ENCODE results near the gene MELK.
A peak's percentile ranks its signal among the peaks of the same experiment; 100 is the strongest.

Gene MELK

GRCh38 chr9:36575411-36575882, 2.8 kb downstream of the MELK start:
- Histone ChIP-seq H3K27ac (ENCODE audit: low read depth, low read length) (no peak overlapping the region), H3K36me3 (ENCODE audit: control insufficient read depth in 1 of 2, insufficient read depth in 2 of 2, low read length in 2 of 2) (no peaks in the 10 kb centered on the region), H3K27me3 (ENCODE audit: control insufficient read depth in 1 of 2, insufficient read depth in 2 of 2, low read length in 2 of 2) (no peaks in the 10 kb centered on the region), H3K9me3 (ENCODE audit: control insufficient read depth in 1 of 2, low read length in 2 of 2) (no peaks in the 10 kb centered on the region), H3K4me1 (ENCODE audit: control insufficient read depth in 1 of 2, insufficient read depth in 2 of 2, low read length in 2 of 2) (peaks cover 0 to 21% of the 10 kb centered on the region in 2 donors), H3K9ac (ENCODE audit: low read depth in 1 of 2, low read length in 2 of 2) (no peak overlapping the region), H3K4me3 (ENCODE audit: low read depth in 1 of 2, low read length in 2 of 2) (no peak overlapping the region)

- H3K27me3 ChIP-seq (ENCODE audit: control insufficient read depth in 1 of 2, insufficient read depth in 2 of 2, low read length in 2 of 2): no peaks in the 10 kb centered on the region
- no peaks in the 10 kb centered on the region for H3K36me3 ChIP-seq (ENCODE audit: control insufficient read depth in 1 of 2, insufficient read depth in 2 of 2, low read length in 2 of 2)
- H3K4me3 ChIP-seq (ENCODE audit: low read depth in 1 of 2, low read length in 2 of 2): no peak overlapping the region
- H3K4me1 ChIP-seq (ENCODE audit: control insufficient read depth in 1 of 2, insufficient read depth in 2 of 2, low read length in 2 of 2): peaks cover 0 to 19% of the 10 kb centered on the region in 2 donors
- H3K9me3 ChIP-seq (ENCODE audit: control insufficient read depth in 1 of 2, low read length in 2 of 2): no peaks in the 10 kb centered on the region
- H3K27ac ChIP-seq (ENCODE audit: low read depth, low read length): no peak overlapping the region
- H3K9ac ChIP-seq (ENCODE audit: low read depth in 1 of 2, low read length in 2 of 2): no peak overlapping the region
These were observed 4.2 kb downstream of the MELK start for GRCh38 chr9:36576866-36577265.

- no peak overlapping the region for H3K4me3 ChIP-seq (ENCODE audit: low read depth in 1 of 2, low read length in 2 of 2)
- no peak overlapping the region for H3K27ac ChIP-seq (ENCODE audit: low read depth, low read length)
- peaks cover 0 to 6% of the 10 kb centered on the region in 2 donors for H3K36me3 ChIP-seq (ENCODE audit: control insufficient read depth in 1 of 2, insufficient read depth in 2 of 2, low read length in 2 of 2)
- H3K4me1 ChIP-seq (ENCODE audit: control insufficient read depth in 1 of 2, insufficient read depth in 2 of 2, low read length in 2 of 2): no peaks in the 10 kb centered on the region
- no peak overlapping the region for H3K9ac ChIP-seq (ENCODE audit: low read depth in 1 of 2, low read length in 2 of 2)
- H3K27me3 ChIP-seq (ENCODE audit: control insufficient read depth in 1 of 2, insufficient read depth in 2 of 2, low read length in 2 of 2): no peaks in the 10 kb centered on the region
- H3K9me3 ChIP-seq (ENCODE audit: control insufficient read depth in 1 of 2, low read length in 2 of 2): no peaks in the 10 kb centered on the region
These were observed 12.1 kb downstream of the MELK start for GRCh38 chr9:36584620-36585460.

GRCh38 chr9:36590231-36590630, 17.5 kb downstream of the MELK start:
- H3K4me1 ChIP-seq (ENCODE audit: control insufficient read depth in 1 of 2, insufficient read depth in 2 of 2, low read length in 2 of 2): no peaks in the 10 kb centered on the region
- no peak overlapping the region for H3K27ac ChIP-seq (ENCODE audit: low read depth, low read length)
- no peak overlapping the region for H3K4me3 ChIP-seq (ENCODE audit: low read depth in 1 of 2, low read length in 2 of 2)
- no peaks in the 10 kb centered on the region for H3K9me3 ChIP-seq (ENCODE audit: control insufficient read depth in 1 of 2, low read length in 2 of 2)
- no peak overlapping the region for H3K9ac ChIP-seq (ENCODE audit: low read depth in 1 of 2, low read length in 2 of 2)
- H3K36me3 ChIP-seq (ENCODE audit: control insufficient read depth in 1 of 2, insufficient read depth in 2 of 2, low read length in 2 of 2): peaks cover 0 to 4% of the 10 kb centered on the region in 2 donors
- H3K27me3 ChIP-seq (ENCODE audit: control insufficient read depth in 1 of 2, insufficient read depth in 2 of 2, low read length in 2 of 2): no peaks in the 10 kb centered on the region

DNA sequence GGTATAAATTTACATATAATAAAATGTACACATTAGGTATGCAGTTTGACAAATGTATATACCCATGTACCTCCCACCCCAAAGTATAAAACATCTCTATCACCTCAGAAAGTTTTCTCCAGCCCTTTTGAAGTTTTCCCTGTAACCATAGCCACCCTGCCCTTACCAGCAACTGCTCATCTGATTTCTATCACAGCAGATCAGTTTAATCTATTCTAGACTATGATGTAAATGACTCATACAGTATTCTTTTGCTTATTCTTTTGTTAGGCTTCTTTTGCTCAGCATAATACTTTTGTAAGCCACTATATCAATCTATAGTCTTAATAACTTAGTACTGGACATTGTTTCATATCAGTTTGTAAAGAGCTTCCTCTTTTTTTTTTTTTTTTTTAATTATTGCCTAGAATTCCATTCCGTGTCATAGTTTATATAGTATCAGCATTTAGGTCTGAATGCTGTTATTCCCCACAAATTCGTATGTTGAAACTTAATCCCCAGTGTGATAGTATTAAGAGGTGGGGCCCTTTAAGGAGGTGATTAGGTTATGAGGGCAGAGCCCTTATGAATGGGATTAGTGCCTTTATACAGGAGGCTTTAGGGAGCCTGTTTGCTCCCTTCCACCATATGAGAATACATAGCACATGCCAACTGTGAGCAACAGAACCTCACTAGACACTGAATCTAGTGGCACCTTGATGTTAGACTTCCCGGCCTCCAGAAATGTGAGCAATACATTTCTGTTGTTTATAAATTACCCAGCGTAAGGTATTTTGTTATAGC, 20.3 kb downstream of the MELK start:
- H3K27ac ChIP-seq (ENCODE audit: low read depth, low read length): no peak overlapping the region
- H3K4me3 ChIP-seq (ENCODE audit: low read depth in 1 of 2, low read length in 2 of 2): no peak overlapping the region
- no peak overlapping the region for H3K9ac ChIP-seq (ENCODE audit: low read depth in 1 of 2, low read length in 2 of 2)
- H3K4me1 ChIP-seq (ENCODE audit: control insufficient read depth in 1 of 2, insufficient read depth in 2 of 2, low read length in 2 of 2): no peaks in the 10 kb centered on the region
- no peaks in the 10 kb centered on the region for H3K27me3 ChIP-seq (ENCODE audit: control insufficient read depth in 1 of 2, insufficient read depth in 2 of 2, low read length in 2 of 2)
- H3K36me3 ChIP-seq (ENCODE audit: control insufficient read depth in 1 of 2, insufficient read depth in 2 of 2, low read length in 2 of 2): peaks cover 0 to 4% of the 10 kb centered on the region in 2 donors
- H3K9me3 ChIP-seq (ENCODE audit: control insufficient read depth in 1 of 2, low read length in 2 of 2): no peaks in the 10 kb centered on the region

- no peaks in the 10 kb centered on the region for H3K4me1 ChIP-seq (ENCODE audit: control insufficient read depth in 1 of 2, insufficient read depth in 2 of 2, low read length in 2 of 2)
- H3K9ac ChIP-seq (ENCODE audit: low read depth in 1 of 2, low read length in 2 of 2): no peak overlapping the region
- peaks cover 0 to 9% of the 10 kb centered on the region in 2 donors for H3K36me3 ChIP-seq (ENCODE audit: control insufficient read depth in 1 of 2, insufficient read depth in 2 of 2, low read length in 2 of 2)
- H3K4me3 ChIP-seq (ENCODE audit: low read depth in 1 of 2, low read length in 2 of 2): no peak overlapping the region
- H3K27me3 ChIP-seq (ENCODE audit: control insufficient read depth in 1 of 2, insufficient read depth in 2 of 2, low read length in 2 of 2): no peaks in the 10 kb centered on the region
- H3K9me3 ChIP-seq (ENCODE audit: control insufficient read depth in 1 of 2, low read length in 2 of 2): no peaks in the 10 kb centered on the region
- no peak overlapping the region for H3K27ac ChIP-seq (ENCODE audit: low read depth, low read length)
These were observed 21.5 kb downstream of the MELK start for GRCh38 chr9:36594213-36594612.

DNA sequence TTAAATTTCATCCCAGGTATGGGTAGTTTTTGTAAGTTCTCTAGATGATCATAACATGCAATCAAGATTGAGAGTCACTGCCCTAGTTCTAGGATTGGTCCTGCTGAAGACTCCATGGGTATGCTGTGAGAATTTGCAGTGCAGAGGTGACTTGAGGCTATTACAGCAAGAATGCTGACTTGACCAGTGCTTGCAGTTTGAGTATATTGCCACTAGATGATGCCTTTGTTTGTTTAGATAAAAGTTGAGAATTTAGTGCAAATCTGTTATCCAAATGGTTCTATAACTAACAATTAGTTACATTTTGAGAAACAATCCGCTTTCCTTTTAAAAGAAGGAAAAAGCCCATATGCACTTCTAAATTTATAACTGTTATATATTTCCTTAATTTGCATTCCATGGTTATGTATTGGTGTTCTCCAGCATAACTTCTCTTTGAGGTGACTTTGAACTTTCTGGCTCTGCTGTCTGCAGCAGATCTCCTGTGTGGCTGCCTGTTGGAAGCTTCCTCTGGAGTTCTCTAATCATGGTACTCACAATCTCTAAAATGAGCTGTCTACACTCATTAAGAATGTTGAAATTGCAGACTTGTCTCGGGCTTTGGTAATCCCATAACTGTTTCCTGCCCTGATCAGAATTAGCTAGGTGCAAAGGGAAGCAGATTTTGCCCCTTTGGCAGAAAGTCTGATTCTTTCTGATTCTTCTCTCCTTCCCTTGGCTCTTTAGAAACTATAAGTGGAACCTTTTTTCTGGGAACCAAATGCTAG, 24.9 kb downstream of the MELK start:
- Histone ChIP-seq H3K27ac (ENCODE audit: low read depth, low read length) (no peak overlapping the region), H3K27me3 (ENCODE audit: control insufficient read depth in 1 of 2, insufficient read depth in 2 of 2, low read length in 2 of 2) (no peaks in the 10 kb centered on the region), H3K4me3 (ENCODE audit: low read depth in 1 of 2, low read length in 2 of 2) (no peak overlapping the region), H3K4me1 (ENCODE audit: control insufficient read depth in 1 of 2, insufficient read depth in 2 of 2, low read length in 2 of 2) (no peaks in the 10 kb centered on the region), H3K9me3 (ENCODE audit: control insufficient read depth in 1 of 2, low read length in 2 of 2) (no peaks in the 10 kb centered on the region), H3K36me3 (ENCODE audit: control insufficient read depth in 1 of 2, insufficient read depth in 2 of 2, low read length in 2 of 2) (peaks cover 0 to 9% of the 10 kb centered on the region in 2 donors), H3K9ac (ENCODE audit: low read depth in 1 of 2, low read length in 2 of 2) (no peak overlapping the region)

- peaks cover 0 to 9% of the 10 kb centered on the region in 2 donors for H3K36me3 ChIP-seq (ENCODE audit: control insufficient read depth in 1 of 2, insufficient read depth in 2 of 2, low read length in 2 of 2)
- H3K9ac ChIP-seq (ENCODE audit: low read depth in 1 of 2, low read length in 2 of 2): no peak overlapping the region
- no peaks in the 10 kb centered on the region for H3K27me3 ChIP-seq (ENCODE audit: control insufficient read depth in 1 of 2, insufficient read depth in 2 of 2, low read length in 2 of 2)
- no peak overlapping the region for H3K4me3 ChIP-seq (ENCODE audit: low read depth in 1 of 2, low read length in 2 of 2)
- no peak overlapping the region for H3K27ac ChIP-seq (ENCODE audit: low read depth, low read length)
- no peaks in the 10 kb centered on the region for H3K9me3 ChIP-seq (ENCODE audit: control insufficient read depth in 1 of 2, low read length in 2 of 2)
- no peaks in the 10 kb centered on the region for H3K4me1 ChIP-seq (ENCODE audit: control insufficient read depth in 1 of 2, insufficient read depth in 2 of 2, low read length in 2 of 2)
These were observed 25.6 kb downstream of the MELK start for GRCh38 chr9:36598273-36598672.

DNA sequence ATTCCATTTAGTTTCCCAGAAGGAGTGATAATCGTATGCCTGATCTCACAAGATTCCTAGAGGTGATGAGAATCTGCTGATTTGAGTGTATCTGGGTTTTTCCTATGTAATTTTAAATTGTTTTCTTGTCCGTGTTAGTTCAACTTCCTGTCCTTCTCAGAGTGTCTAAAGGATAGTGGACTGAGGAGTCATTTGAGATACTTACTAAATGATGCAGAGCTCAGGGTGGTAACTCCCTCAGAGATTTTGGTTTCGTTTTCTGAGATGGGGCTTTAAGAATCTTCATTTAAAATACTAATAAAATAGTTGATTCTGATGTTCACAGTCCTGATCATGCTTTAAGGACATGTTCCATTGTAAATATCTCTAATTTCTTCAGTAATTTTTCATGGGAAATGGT, 30.3 kb downstream of the MELK start:
- H3K4me1 ChIP-seq (ENCODE audit: control insufficient read depth in 1 of 2, insufficient read depth in 2 of 2, low read length in 2 of 2): no peaks in the 10 kb centered on the region
- no peaks in the 10 kb centered on the region for H3K27me3 ChIP-seq (ENCODE audit: control insufficient read depth in 1 of 2, insufficient read depth in 2 of 2, low read length in 2 of 2)
- H3K4me3 ChIP-seq (ENCODE audit: low read depth in 1 of 2, low read length in 2 of 2): no peak overlapping the region
- no peaks in the 10 kb centered on the region for H3K9me3 ChIP-seq (ENCODE audit: control insufficient read depth in 1 of 2, low read length in 2 of 2)
- peaks cover 0 to 9% of the 10 kb centered on the region in 2 donors for H3K36me3 ChIP-seq (ENCODE audit: control insufficient read depth in 1 of 2, insufficient read depth in 2 of 2, low read length in 2 of 2)
- peak overlapping the region in 1 of 2 donors; percentile 26 for H3K9ac ChIP-seq (ENCODE audit: low read depth in 1 of 2, low read length in 2 of 2)
- no peak overlapping the region for H3K27ac ChIP-seq (ENCODE audit: low read depth, low read length)
